ENCODE data around the gene CXADR. TPM values are rescaled to one million over a fixed set of nuclear protein-coding genes. Genes with fewer than 3 reads are reported as not detected.
"Not testable (repeated sequence)": the region's sequence is repeated elsewhere in the genome, so short reads cannot be mapped to it uniquely, and the experiment has no call there.

CXADR gene
- total RNA-seq, 4 donors from 2014 or later = 87.7 to 123 (median 112) TPM

- H3K9me3 ChIP-seq = no peaks in the 10 kb centered on the region
- DNase-seq (ENCODE audit: low spot score in 2 of 2) = no peak
- TF ChIP-seq POLR2A (IDR thresholded peaks at IDR 0.05) (no peak), EP300 (IDR thresholded peaks at IDR 0.05) (no peak), POLR2AphosphoS5 (IDR thresholded peaks at IDR 0.05) (no peak)
- TF ChIP-seq, protein P1, sequence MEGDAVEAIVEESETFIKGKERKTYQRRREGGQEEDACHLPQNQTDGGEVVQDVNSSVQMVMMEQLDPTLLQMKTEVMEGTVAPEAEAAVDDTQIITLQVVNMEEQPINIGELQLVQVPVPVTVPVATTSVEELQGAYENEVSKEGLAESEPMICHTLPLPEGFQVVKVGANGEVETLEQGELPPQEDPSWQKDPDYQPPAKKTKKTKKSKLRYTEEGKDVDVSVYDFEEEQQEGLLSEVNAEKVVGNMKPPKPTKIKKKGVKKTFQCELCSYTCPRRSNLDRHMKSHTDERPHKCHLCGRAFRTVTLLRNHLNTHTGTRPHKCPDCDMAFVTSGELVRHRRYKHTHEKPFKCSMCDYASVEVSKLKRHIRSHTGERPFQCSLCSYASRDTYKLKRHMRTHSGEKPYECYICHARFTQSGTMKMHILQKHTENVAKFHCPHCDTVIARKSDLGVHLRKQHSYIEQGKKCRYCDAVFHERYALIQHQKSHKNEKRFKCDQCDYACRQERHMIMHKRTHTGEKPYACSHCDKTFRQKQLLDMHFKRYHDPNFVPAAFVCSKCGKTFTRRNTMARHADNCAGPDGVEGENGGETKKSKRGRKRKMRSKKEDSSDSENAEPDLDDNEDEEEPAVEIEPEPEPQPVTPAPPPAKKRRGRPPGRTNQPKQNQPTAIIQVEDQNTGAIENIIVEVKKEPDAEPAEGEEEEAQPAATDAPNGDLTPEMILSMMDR (IDR thresholded peaks at IDR 0.05) = no peak
- H3K4me3 ChIP-seq = no peak overlapping the region
- WGBS = 85% methylated on average over 1 of the region's 1 CpG
- no peaks in the 10 kb centered on the region for H3K36me3 ChIP-seq
- H3K27me3 ChIP-seq = no peaks in the 10 kb centered on the region
- no peak overlapping the region for H3K27ac ChIP-seq
- H3K4me1 ChIP-seq = peaks cover 8% of the 10 kb centered on the region
These were observed 43.1 kb upstream of the CXADR start for GRCh38 chr21:17469727-17470126.

- Histone ChIP-seq H3K27me3 (no peaks in the 10 kb centered on the region), H3K9me3 (no peaks in the 10 kb centered on the region), H3K36me3 (no peaks in the 10 kb centered on the region), H3K4me3 (no peak overlapping the region), H3K4me1 (peaks cover 8% of the 10 kb centered on the region), H3K27ac (peak overlapping the region; percentile 59)
- WGBS = 55% methylated on average over 1 of the region's 1 CpG
- TF ChIP-seq EP300 (IDR thresholded peaks at IDR 0.05) (no peak), POLR2AphosphoS5 (IDR thresholded peaks at IDR 0.05) (no peak), POLR2A (IDR thresholded peaks at IDR 0.05) (no peak)
- TF ChIP-seq, protein P1 (IDR thresholded peaks at IDR 0.05) = no peak
- no peak for DNase-seq (ENCODE audit: low spot score in 2 of 2)
These were observed 40.7 kb upstream of the CXADR start for GRCh38 chr21:17472182-17472581.

GRCh38 chr21:17472592-17473271, 40.1 kb upstream of the CXADR start:
- no peaks in the 10 kb centered on the region for H3K9me3 ChIP-seq
- peak overlapping the region; percentile 59 for H3K27ac ChIP-seq
- no peaks in the 10 kb centered on the region for H3K27me3 ChIP-seq
- H3K4me1 ChIP-seq = peaks cover 8% of the 10 kb centered on the region
- 54% methylated on average over 7 of the region's 7 CpGs for WGBS
- no peak for DNase-seq (ENCODE audit: low spot score in 2 of 2)
- H3K36me3 ChIP-seq = no peaks in the 10 kb centered on the region
- TF ChIP-seq POLR2AphosphoS5 (IDR thresholded peaks at IDR 0.05) (no peak), POLR2A (IDR thresholded peaks at IDR 0.05) (no peak), EP300 (IDR thresholded peaks at IDR 0.05) (no peak)
- TF ChIP-seq, protein P1 (IDR thresholded peaks at IDR 0.05) = no peak
- no peak overlapping the region for H3K4me3 ChIP-seq

DNA sequence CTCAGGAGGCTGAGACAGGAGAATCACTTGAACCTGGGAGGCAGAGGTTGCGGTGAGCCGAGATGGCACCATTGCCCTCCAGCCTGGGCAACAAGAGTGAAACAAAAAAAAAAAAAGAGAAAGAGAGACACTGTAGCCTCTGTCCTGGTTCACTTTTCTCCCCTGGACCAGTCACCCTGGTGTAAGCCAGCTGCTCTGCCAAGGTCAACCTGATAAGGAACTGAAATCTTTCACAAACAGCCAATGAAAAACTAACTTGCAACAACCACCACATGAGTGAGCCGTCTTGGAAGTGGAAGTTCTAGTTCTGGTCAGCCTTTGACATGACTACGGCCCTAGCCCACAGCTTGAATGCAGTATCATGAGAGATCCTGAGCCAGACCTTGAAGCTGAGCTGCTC, 36.8 kb upstream of the CXADR start:
- peaks cover 8% of the 10 kb centered on the region for H3K4me1 ChIP-seq
- H3K36me3 ChIP-seq = no peaks in the 10 kb centered on the region
- no peak overlapping the region for H3K27ac ChIP-seq
- no peak for DNase-seq (ENCODE audit: low spot score in 2 of 2)
- 74% methylated on average over 4 of the region's 4 CpGs for WGBS
- H3K27me3 ChIP-seq = no peaks in the 10 kb centered on the region
- no peak for TF ChIP-seq POLR2AphosphoS5 (IDR thresholded peaks at IDR 0.05)
- TF ChIP-seq, protein P1 (IDR thresholded peaks at IDR 0.05) = no peak
- TF ChIP-seq EP300 (IDR thresholded peaks at IDR 0.05) = no peak
- no peak for TF ChIP-seq POLR2A (IDR thresholded peaks at IDR 0.05)
- no peaks in the 10 kb centered on the region for H3K9me3 ChIP-seq
- H3K4me3 ChIP-seq = no peak overlapping the region

GRCh38 chr21:17478156-17478555, 34.7 kb upstream of the CXADR start:
- not testable (repeated sequence) for H3K27ac ChIP-seq; H3K36me3 ChIP-seq; DNase-seq (ENCODE audit: low spot score in 2 of 2); H3K27me3 ChIP-seq; H3K4me1 ChIP-seq; H3K9me3 ChIP-seq; H3K4me3 ChIP-seq
- WGBS = 95% methylated on average over 6 of the region's 6 CpGs

- H3K4me3 ChIP-seq = no peak overlapping the region
- H3K9me3 ChIP-seq = no peaks in the 10 kb centered on the region
- H3K27ac ChIP-seq = no peak overlapping the region
- no peaks in the 10 kb centered on the region for H3K4me1 ChIP-seq
- TF ChIP-seq, protein P1 (IDR thresholded peaks at IDR 0.05) = no peak
- TF ChIP-seq POLR2A (IDR thresholded peaks at IDR 0.05) (no peak), EP300 (IDR thresholded peaks at IDR 0.05) (no peak), POLR2AphosphoS5 (IDR thresholded peaks at IDR 0.05) (no peak)
- H3K27me3 ChIP-seq = no peaks in the 10 kb centered on the region
- WGBS = 89% methylated on average over 2 of the region's 2 CpGs
- no peaks in the 10 kb centered on the region for H3K36me3 ChIP-seq
- DNase-seq (ENCODE audit: low spot score in 2 of 2) = no peak
These were observed 33.2 kb upstream of the CXADR start for GRCh38 chr21:17479606-17480005.

All from suprapubic skin (tissue), 4 donors.